ENCODE data around the gene ARHGEF19.
"Not testable (repeated sequence)": the region's sequence is repeated elsewhere in the genome, so short reads cannot be mapped to it uniquely, and the experiment has no call there.

ARHGEF19 gene

DNA sequence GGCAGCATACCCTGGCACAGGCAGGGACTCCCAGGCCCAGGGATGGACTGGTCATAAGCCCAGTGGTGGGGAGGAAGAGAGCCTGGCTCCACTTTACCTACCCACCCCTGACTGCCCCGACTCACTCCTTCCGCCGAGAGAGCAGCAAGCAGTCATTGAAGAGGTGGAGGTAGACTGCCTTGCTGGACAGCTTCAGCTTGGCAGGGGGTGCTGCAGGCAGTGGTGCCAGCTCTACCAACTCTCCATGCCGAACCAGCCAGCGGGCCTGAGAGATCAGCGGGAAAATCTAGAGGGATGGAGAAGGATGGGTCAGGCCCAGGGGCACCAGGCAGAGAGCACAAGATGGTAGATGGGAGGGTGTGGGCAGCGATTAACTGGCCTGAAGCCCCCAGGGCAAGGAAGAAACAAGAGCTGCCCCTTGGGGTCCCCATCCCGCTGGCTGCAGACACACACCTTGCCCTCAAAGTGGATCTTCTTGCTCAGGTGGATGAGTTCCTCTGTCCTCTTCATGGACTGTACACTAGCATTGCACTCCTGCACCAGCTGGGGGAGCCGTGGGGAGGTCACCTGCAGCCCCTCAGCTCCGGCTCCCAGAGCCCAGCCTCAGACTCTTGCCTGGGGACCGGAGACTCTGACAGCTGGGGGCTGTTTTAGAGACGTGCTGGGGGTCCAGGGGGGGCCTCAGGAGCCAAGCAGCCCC is 7.7 kb downstream of the ARHGEF19 start:
- no peak for DNase-seq

DNA sequence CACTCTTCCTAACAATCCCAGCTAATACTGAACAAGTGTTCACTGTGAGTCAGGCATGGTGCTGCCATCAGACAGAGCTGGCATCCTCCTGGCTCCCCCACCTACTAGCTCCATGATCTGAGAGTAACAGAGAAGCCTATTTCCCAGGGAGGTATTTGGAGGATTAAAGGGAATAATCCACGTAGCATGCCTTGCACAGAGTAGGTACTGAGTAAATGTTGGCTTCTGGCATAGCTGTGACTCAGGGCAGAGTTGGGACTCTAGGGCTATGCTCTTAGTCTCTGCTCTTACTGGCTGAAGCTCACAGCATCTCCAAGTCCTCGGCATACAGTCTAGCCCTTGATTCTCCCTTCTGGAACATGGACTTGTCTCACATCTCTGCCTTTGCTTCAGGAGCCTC is 8.2 kb downstream of the ARHGEF19 start:
- DNase-seq = no peak

DNA sequence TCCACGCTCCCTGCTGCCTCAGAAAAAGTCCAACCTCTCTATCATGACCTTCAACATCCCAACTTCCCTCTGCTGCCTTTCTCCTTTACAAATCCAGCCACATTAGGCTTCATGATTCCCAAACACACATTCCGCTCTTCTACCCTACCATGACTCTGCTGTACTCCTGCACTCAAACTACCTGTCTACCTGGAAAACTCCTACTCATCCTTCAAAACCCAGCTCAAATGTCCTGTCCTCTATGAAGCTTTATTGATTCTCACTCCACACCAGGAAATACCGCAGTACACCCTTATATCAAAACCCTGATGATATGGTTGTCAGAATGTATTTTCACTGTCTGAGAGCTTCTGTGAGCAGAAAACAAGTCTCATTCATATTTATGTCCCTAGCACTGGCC is 8.9 kb downstream of the ARHGEF19 start:
- DNase-seq = no peak

DNA sequence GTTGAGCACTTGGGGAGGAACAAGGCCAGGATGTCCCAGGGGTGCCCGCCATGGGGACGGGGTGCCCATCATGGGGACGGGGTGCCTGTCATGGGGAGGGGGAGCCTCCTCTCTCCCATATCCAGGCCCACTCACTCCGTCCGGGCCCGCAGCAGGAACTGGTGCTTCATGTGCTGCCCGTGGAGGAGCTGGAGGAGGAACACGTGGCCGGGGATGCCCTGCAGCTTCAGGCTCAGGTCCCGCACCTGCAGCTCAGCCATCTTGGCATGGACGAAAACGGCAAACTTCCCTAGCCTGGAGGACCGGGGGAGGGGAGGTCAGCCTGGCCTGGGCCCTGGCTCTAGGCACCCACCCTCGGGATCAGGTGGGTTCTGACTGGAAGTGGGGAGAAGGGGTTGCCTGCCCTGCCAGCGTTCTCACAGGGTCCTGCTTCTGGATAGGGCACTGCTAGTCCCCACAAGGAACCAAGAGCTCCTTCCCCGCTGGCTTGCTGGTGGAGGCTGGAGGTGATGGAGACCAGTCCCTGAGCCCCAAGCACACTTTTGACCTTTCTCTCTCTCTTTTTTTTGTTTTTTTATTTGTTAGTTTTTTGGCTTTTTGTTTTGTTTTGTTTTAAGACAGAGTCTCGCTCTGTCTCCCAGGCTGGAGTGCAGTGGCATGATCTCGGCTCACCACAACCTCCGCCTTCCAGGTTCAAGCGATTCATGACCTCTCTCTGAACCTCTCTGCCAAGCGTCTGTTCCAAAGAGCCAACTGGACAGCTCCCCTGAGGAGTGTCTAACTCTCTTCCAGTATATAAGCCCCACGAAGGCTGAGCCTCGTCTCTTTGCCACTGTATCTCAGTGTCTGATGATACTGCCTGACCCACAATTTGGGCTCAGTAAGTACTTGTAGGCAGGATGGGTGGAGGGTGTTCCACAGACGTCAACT is 9.9 kb downstream of the ARHGEF19 start:
- DNase-seq = no peak

DNA sequence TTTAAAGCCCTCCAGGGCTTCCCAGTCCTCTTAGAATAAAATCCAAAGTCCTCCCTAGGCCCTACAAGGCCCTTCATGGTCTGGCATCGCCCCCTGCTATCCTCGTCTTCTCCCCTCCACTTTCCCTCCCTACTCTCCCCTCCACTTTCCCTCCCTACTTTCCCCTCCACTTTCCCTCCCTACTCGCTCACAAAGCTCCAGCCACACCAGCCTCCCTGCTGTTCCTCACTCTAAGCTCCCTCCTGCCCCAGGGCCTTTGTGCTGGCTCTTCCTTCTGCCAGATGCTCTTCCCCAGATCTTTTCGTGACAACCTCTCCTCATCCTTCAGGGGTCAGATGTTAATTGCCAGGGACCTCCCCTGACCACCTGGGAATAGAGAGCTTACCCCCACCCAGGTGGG is 12.8 kb downstream of the ARHGEF19 start:
- DNase-seq = no peak

DNA sequence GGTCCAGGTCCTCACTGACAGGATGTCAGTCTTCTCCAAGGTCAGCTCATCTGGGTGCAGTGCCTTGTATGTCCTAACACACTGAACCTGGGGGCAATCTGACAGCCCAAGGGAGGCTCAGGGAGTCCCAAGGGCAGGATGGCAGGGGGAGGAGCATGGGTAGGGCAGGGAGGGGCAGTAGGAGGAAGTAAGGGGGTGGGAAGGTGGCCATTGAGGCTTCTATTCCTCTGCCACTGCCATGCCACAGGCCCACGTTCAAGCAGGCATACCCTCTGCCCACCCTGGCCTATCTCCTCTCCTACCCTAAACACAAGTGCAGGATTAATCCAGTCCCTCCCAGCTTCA is 13.3 kb downstream of the ARHGEF19 start:
- no peak for DNase-seq

DNA sequence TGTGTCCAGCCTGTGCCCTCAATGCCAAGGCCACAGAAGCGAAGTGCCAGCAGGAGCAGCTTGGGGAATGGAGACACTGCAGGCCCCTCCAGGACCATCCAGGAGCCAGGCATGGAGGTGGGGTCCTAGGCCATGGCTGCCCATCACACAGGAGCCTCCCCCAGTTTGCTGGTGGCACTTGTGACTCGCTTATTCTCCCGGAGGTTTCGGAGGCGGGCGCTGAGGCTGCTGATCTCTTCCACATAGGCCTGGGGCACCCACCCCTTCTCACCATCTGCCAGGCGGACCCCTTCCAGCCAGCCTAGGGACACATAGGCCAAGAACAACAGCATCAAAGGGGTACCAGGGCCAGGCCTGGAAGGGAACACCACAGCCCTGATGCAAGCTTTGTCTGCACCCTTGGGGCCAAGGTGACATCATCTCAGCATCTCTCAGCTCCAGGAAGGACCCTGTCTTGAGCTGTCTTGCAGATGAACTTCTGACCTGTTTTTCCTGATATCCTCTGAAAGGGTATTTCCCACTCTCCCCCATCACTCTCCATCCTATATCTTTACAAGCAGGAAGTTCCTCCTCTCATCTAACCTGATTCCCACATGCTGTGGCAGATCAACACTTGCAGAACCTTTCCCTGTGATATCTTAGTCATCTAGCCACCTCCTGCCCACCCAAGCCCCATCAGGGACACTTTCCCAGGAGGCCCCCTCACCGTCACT is 13.9 kb downstream of the ARHGEF19 start:
- no peak for DNase-seq

DNA sequence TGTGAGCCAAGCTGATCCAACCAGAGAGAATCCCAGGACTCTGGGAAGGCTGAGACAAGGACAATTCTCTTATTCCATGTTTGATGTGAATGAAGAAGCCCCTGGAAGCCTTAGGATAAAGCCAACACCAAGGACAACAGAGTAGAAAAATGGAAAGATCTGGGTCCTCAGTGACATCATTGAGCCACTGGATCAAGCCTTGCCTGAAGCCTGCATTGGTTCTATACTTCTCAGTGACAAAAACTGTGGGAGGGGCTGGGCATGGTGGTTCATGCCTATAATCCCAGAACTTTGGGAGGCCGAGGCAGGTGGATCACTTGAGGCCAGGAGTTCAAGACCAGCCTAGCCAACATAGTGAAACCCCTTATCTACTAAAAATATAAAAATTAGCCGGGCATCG is 15.6 kb downstream of the ARHGEF19 start:
- no peak for DNase-seq

GRCh38 chr1:16196139-16196538 is 16.3 kb downstream of the ARHGEF19 start:
- DNase-seq = not testable (repeated sequence)

DNA sequence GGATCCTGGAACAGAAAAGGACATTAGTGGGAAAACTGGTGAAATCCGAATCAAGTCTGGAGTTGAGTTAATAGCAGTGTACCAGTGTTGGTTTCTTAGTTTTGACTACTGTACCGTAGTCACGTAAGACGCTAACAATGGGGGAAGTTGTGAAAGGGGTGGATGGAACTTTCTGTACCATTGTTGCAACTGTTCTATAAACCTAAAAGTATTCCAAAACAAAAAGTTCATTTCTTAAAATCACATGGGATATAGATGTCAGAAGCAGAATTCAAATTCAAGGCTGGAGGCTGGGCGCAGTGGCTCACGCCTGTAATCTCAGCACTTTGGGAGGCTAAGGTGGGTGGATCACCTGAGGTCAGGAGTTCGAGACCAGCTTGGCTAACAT is 16.9 kb downstream of the ARHGEF19 start:
- no peak for DNase-seq

DNA sequence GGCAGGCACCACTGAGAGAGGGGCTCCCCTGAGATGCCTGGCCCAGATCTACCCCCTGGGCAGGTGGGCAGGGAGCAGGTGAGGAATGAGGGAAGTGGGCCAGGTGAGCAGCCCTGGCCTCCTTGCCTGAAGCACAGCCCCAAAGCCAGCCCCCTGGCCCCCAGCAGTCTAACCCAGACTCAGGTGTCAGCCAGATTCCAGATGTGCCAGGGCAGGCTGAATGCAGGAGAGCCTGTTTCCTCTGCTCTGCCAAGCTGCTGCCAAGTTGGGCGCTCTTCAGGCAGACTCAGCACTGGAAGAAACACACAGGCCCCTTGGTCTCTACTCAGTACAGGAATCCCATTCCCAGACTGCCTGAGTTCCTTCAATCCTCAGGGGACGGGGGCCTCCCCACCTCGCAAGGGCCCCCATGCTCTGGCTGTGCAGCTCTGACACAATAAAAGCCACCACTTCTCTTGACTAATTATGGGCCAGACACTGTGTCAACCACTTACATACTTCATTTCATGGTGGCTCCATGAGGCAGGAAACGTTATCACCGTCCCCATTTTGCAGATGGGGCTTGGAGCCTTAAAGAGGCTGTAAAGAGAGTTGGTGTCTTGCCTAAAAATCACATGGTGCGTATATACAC is 20.4 kb downstream of the ARHGEF19 start:
- DNase-seq = no peak

- no peak for DNase-seq
These were observed 21.1 kb downstream of the ARHGEF19 start for GRCh38 chr1:16191309-16191708.

DNA sequence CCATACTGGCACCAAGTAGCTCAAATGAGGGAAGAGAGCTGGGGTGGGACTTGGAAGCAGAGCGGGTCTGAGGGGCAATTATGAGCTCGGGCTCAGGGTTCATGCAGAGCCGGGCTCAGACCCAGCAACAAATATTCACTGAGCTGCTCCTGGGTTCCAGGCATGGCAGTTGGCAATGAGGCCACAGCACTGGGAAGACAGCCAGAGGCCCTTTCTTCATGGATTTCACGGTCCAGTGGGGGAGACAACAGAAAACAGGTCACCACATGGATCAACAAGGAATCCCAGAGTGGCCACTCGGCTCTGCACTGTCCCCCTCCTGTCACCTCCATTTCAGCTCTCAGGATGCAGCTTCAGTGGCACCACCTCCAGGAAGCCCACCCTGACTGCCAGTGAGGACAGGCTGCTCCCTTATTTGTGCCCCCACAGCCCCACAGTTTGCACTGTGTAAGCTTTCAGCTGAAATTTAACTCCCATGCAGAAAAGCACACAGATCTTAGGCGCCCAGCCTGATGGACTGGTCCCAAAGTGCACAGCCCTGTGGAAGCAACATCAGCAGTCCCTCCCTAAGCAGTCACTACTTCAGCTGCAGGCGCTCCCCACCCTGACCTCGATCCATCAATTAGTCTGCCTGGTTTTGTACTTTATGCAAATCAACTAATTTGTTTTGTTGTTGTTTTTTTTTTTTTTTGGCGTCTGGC is 22.4 kb downstream of the ARHGEF19 start:
- no peak for DNase-seq

GRCh38 chr1:16189003-16189402 is 23.4 kb downstream of the ARHGEF19 start:
- DNase-seq = no peak

GRCh38 chr1:16187748-16188401 is 24.6 kb downstream of the ARHGEF19 start:
- no peak for DNase-seq

DNA sequence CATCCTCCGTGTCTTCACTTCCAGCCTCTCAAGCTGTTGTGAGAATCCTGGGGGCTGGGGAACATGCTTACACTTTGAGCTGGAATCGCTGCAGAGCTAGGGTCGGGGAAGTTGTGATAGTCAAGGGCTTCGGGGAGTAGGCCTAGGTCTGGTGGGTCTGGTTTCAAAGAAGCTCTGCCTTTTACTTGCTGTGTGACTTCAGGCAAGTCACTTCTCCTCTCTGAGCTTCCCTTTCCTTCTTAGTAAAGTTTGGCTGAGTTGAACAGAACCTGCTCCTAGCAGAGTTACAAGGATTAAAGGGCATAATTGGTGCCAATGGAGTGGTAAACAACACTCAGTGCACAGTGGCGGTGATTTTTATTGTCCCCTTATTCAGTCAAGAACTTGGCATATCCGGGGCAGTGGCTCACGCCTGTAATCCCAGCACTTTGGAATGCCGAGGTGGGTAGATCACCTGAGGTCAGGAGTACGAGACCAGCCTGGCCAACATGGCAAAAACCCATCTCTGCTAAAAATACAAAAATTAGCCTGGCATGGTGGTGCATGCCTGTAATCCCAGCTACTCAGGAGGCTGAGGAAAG is 25.7 kb downstream of the ARHGEF19 start:
- DNase-seq = no peak

- no peak for DNase-seq
These were observed 27.7 kb downstream of the ARHGEF19 start for GRCh38 chr1:16184557-16185303.

DNA sequence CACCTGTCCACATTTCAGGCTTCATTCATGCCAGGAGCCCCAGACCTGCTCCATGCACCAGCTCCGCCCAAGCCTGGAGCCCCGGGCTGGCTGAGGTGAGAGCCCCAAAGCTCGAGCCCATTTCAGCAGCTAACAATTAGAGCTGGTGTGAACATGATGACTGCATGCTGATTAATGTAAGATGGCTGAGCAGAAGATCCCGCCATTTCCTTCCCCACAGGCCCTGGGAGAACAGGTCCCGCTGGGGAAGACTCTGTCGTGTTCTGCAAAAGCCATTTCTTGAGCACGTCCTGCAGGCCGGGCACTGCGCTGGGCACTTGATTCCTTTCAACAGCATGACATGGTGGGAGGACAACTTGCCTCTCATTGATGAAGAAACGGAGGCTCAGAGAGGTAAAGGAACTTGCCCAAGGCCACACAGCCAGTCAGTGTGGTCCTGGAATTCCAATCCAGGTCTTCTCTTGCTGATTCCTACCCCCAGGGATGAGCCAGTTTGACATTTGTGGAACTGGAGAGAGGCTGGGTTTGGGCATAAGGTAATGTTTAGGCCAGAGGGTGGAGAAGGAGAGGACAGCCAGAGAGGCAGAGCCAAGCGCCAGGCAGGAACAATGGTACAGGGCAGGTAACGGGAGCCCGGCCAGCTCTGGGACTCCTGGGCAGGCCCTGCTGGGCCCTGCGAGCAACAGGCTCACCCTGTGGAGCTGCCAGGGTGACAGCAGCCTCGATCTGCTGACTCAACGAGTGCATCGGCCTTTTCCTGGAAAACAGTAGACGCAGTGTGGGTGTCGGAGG is 28.5 kb downstream of the ARHGEF19 start:
- DNase-seq = no peak

DNA sequence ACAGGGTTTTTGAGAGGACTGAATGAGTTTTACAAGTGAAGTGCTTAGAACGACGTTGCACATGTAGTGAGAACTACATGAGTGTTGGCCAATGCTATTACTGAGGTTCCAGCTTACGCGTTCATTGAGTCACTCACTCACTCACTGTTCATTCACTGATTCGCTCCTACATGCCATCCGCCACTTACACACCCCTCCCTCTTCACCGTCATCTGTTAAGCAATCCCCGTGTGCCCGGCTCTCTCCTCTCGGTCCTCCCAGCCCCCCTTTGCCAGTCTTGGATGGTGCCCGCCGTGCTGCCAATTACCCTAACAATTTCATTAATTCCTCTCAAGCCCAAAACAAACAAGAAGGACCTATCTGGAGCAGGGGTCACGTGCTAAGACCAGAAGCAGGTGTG is 29.3 kb downstream of the ARHGEF19 start:
- DNase-seq = no peak
